NCI-H345 (cell line): ENCODE results near the gene BCL11B.
"Not testable (repeated sequence)": the region's sequence is repeated elsewhere in the genome, so short reads cannot be mapped to it uniquely, and the experiment has no call there.

Experiments
- DNase-seq: peaks from one replicate; lab custom pipeline; 2025; lab: John Stamatoyannopoulos, UW

The BCL11B gene

GRCh38 chr14:99199846-99200653 lies 71.9 kb downstream of the BCL11B start:
- no peak for DNase-seq

- DNase-seq: no peak
Observed at GRCh38 chr14:99198746-99199502, 73.1 kb downstream of the BCL11B start.

- DNase-seq: no peak
Observed at GRCh38 chr14:99196310-99196650, 75.7 kb downstream of the BCL11B start.

- DNase-seq: peak; percentile 55
Observed at GRCh38 chr14:99195602-99196309, 76.2 kb downstream of the BCL11B start.

GRCh38 chr14:99194736-99195135 lies 77.3 kb downstream of the BCL11B start:
- no peak for DNase-seq

- no peak for DNase-seq
Observed at GRCh38 chr14:99194136-99194535, 77.9 kb downstream of the BCL11B start.

- DNase-seq: no peak
Observed at GRCh38 chr14:99192830-99193229, 79.2 kb downstream of the BCL11B start.

GRCh38 chr14:99192028-99192621 lies 79.9 kb downstream of the BCL11B start:
- no peak for DNase-seq

GRCh38 chr14:99191395-99192027 lies 80.5 kb downstream of the BCL11B start:
- no peak for DNase-seq

- DNase-seq: no peak
Observed at GRCh38 chr14:99190696-99191394, 81.2 kb downstream of the BCL11B start.

GRCh38 chr14:99189201-99189801 lies 82.7 kb downstream of the BCL11B start:
- DNase-seq: no peak

GRCh38 chr14:99188731-99189191 lies 83.2 kb downstream of the BCL11B start:
- DNase-seq: no peak

- DNase-seq: no peak
Observed at GRCh38 chr14:99187858-99188257, 84.1 kb downstream of the BCL11B start.

- no peak for DNase-seq
Observed at GRCh38 chr14:99186956-99187690, 84.9 kb downstream of the BCL11B start.

- DNase-seq: not testable (repeated sequence)
Observed at GRCh38 chr14:99186336-99186735, 85.7 kb downstream of the BCL11B start.

GRCh38 chr14:99185436-99186068 lies 86.4 kb downstream of the BCL11B start:
- DNase-seq: no peak

- DNase-seq: no peak
Observed at GRCh38 chr14:99183716-99184115, 88.3 kb downstream of the BCL11B start.

GRCh38 chr14:99183311-99183710 lies 88.7 kb downstream of the BCL11B start:
- DNase-seq: no peak

- no peak for DNase-seq
Observed at GRCh38 chr14:99182548-99183250, 89.3 kb downstream of the BCL11B start.
